ENCODE results near the gene RBMS3.
"Not testable (repeated sequence)": the region's sequence is repeated elsewhere in the genome, so short reads cannot be mapped to it uniquely, and the experiment has no call there.

RBMS3 gene

GRCh38 chr3:29385046-29385830, 104.4 kb downstream of the RBMS3 start:
- DNase-seq (ENCODE audit: low read depth in 2 of 2) = peak in 1 of 2 experiments; percentile 25

GRCh38 chr3:29389362-29389761, 108.5 kb downstream of the RBMS3 start:
- no peak for DNase-seq (ENCODE audit: low read depth in 2 of 2)

DNA sequence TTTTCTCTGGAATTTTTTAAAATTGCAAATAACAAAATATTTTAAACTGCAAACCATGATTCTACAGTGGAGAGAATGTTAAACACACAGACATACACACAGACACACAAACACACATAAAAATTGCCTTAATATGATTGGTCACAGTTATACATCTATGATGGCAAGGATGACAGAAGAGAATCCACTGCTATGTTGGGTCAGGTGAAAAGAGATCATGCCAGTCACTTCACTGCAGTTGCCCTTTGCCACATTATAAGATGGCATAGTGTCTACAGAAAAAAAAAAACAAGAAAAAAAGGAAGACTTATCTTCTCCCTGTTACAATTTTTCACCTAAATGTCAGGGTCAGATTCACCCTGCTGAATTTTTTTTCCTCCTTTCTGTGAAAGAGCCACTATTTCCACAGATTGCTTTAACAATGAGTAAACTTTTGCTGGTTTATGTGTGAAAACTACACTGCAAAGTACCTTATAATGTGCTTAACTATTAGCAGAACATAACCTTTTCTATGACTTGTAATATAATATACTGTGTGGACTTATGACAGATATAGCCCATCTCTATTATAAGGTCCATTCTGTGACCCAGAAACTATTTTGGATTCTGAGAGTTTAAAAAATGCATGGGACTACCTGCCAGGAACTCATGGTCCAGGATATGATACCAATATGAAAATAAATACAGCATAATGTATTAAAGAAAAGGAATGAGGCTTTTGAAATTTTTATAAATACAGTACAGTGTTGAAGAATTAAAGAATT, 111.9 kb downstream of the RBMS3 start:
- no peak for DNase-seq (ENCODE audit: low read depth in 2 of 2)

DNA sequence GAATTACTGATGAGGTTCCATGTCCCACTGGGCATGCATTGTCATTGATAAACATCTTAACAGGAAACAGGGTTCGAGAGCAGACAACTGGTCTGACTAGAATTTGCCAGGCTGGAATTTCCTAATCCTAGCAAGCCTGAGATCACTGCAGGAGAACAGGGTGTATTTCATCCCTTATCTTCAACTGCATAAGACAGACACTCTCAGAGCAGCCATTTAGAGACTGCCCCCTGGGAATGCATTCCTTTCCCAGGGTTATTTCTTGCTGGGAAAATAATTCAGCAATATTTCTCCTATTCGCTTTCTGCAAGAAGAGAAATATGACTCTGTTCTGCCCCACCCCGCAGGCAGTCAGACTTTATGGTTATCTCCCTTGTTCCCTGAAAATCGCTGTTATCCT, 113.1 kb downstream of the RBMS3 start:
- DNase-seq (ENCODE audit: low read depth in 2 of 2) = not testable (repeated sequence)

DNA sequence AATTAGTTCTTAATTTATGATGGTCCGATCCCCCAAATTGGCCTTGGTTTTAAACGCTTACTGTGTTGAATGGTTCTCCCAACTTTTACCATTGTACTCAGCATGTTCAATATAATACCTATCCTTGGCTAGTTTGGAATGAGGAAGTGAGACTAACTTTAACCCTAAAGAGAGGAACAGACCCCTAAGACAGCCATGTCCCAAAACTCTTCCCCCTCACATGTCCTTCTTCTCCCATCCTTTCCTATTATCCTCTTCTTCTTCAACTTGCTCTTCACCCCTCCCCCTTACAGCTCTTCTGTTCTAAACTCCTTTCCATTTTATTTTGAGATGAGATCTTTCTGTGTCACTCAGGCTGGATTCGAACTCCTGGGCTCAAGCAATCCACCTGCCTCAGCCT, 116.5 kb downstream of the RBMS3 start:
- no peak for DNase-seq (ENCODE audit: low read depth in 2 of 2)

GRCh38 chr3:29398787-29399186, 117.9 kb downstream of the RBMS3 start:
- DNase-seq (ENCODE audit: low read depth in 2 of 2) = no peak

DNA sequence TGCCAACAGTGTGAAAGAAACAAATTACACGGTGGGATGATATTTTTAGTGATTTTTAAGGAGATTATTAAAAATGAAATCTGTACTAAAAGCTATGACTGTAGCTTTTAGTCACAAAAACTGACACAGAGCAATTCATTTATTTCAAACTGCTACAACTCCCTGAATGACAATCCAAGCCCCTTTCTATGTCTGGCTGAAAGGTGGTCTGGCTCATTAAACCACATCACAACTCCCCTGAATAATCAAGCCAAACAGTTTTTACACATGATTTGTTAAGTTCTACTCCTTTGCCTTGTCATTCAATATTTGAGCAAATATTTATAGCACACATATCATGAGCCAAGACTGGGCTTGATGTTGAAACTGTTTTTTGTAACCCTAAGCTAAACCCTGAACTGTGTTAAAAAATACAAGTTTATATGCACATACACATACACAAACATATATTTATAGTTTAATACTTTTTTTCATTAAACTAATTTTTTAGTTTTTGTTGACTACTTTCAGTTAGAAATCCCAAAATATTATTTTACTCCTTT, 125.5 kb downstream of the RBMS3 start:
- DNase-seq (ENCODE audit: low read depth in 2 of 2) = no peak

DNA sequence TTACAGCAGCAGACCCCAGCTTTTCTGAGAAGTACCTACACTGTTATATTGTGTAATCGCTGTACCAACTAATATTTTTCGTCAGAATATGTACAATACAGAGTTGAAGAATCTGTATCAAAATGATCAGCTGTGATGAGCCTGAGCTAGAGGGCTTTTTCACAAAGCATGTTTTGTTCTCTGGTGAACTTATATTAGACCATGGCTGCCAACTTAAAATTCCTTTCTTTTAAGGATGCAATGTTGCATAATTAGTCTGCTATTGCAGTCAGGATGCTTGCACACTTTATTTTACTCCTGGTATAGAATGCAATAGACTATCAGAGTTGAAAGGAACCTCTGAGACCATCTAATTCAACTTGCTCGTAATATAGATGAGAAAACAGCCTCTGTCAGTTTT, 127.8 kb downstream of the RBMS3 start:
- DNase-seq (ENCODE audit: low read depth in 2 of 2) = no peak

- no peak for DNase-seq (ENCODE audit: low read depth in 2 of 2)
Observed at GRCh38 chr3:29409409-29409808, 128.5 kb downstream of the RBMS3 start.

DNA sequence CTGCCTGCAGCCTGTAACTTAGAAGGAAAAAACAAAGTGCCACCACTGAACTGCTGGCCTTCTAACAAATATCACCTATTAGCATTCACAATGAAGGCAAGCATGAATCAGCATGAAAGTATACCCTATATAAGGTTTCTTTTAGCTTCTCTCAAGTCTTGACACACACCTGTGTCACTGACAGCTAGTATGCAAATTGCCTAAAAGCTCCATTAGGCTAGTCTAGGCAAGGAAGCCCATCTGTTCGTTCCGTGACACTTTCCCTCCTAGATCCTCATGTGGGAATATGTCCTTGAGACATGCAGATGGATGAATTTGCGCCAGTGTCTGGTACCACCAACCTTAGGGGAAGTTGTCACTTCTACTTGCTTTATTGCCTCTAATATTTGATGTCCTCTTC, 129.3 kb downstream of the RBMS3 start:
- no peak for DNase-seq (ENCODE audit: low read depth in 2 of 2)

DNA sequence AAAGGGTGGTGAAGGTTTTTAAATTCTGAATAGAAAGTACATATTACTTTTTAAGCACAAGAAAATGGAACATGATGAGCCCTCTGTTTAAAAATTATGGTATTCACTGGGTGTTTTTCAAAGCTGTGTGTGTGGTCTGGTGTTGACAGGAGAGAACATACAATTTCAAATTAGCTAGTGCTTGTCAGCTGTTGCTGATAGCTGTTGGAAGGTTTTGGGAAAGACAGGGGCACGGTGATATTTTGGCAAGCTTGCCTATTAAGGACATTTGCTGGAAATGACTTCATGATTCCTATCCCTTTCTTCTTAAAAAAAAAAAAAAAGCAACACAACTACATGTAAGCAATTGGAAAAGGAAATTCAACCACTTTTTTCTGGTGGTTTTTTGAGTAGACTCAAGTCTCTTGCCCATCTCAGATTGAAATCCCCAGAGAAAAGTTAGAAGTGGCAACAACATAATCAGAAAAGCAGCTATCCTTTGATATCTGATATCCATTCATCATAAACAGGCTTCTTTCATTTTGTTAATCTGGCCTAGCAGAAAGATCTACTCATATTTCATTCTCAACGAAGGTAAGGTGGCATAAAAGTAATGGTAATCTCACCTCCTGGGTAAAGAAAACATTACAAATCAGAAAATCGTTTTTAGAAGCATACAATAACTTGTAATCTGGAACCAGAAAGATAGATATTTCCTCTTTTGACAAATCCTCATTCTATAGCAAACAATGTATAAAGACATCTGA, 130.0 kb downstream of the RBMS3 start:
- no peak for DNase-seq (ENCODE audit: low read depth in 2 of 2)

- DNase-seq (ENCODE audit: low read depth in 2 of 2) = no peak
Observed at GRCh38 chr3:29412110-29412509, 131.2 kb downstream of the RBMS3 start.

- no peak for DNase-seq (ENCODE audit: low read depth in 2 of 2)
Observed at GRCh38 chr3:29414468-29415224, 133.8 kb downstream of the RBMS3 start.

DNA sequence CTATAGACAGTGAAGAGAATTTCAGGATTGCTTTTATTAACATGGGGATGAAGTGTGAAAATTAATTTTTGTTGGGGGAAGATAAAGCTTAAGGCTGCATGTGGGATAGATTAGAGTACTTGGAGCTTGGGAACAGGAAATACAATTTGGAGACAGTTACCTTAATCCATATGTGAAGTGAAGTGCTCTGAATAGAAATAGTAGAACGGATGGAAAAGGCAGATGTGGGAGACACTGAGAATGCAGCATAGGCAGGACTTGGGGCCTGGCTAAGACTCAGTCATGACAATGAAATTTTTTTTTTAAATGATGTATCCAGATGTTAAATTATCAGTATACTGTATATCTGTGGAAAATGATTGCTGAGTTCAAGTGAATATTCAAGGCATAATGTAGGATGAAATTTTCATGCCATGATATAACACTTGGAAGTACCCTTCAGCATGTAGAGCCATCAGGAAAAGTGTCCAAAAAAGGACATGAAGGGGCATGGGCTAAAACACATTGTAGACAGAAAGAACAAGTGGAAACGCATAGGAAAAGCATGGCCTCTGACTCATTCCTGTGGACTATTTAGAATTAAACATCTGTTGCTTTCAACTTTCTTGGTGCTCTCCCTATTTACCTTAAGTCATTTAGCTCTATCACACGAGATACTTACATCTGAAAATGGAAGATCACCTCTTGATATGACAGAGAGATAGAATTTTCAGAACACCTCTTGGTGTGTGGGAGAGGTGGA, 134.8 kb downstream of the RBMS3 start:
- DNase-seq (ENCODE audit: low read depth in 2 of 2) = no peak

- DNase-seq (ENCODE audit: low read depth in 2 of 2) = no peak
Observed at GRCh38 chr3:29416514-29416913, 135.6 kb downstream of the RBMS3 start.

GRCh38 chr3:29420106-29420505, 139.2 kb downstream of the RBMS3 start:
- DNase-seq (ENCODE audit: low read depth in 2 of 2) = peak in 1 of 2 experiments; percentile 47

- DNase-seq (ENCODE audit: low read depth in 2 of 2) = no peak
Observed at GRCh38 chr3:29426302-29427226, 145.7 kb downstream of the RBMS3 start.

DNA sequence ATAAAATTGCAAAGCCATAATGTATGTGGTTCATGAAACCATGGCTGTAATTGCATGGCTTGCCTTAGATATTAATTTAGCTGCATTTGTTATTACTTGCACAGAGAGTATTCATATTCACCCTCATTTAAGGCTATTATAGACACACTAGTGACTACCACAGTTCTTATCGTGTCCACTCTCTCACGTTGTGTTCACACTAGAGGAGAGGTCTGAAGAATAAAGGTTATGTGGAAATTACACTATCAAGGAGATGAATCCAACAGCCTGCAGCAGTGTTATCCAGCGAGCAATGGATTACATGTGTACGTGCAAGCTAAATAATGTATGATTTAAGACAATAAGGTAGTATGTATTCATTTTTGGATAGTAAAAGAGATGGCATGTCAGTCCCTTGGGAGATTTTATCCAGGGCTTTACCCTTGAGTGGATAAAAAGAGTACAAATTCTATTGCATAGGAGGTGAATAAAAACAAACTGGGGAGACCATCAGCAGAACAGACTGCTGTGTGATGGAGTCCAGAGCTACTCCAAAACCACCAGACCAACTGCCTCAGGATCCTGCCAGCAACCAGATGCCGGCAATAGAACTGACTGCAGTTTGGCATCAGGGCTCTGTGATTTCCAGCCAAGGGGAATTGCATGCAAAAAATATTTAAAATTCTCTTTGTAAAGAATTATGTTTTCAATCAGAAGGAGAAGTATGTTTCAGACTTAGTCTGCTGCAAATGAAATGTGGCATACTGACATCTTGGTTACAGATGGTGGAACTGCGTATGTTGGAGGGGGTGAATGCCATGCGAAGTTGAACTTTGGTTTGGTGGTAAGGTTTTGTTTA, 146.6 kb downstream of the RBMS3 start:
- DNase-seq (ENCODE audit: low read depth in 2 of 2) = peak; percentile 72 to 80
